ENCODE measurements around the gene CDC27. TPM values are rescaled to one million over a fixed set of nuclear protein-coding genes. Genes with fewer than 3 reads are reported as not detected.
"Not testable (repeated sequence)": the region's sequence is repeated elsewhere in the genome, so short reads cannot be mapped to it uniquely, and the experiment has no call there.

CDC27 gene
- total RNA-seq, 1 donor from 2014 or later: 125 TPM

- H3K9me3 Mint-ChIP-seq: no peaks in the 10 kb centered on the region
- no peak for DNase-seq (ENCODE audit: low read depth, low spot score)
- peaks cover 9% of the 10 kb centered on the region for H3K36me3 Mint-ChIP-seq (ENCODE audit: low read depth)
- TF ChIP-seq, protein P1, sequence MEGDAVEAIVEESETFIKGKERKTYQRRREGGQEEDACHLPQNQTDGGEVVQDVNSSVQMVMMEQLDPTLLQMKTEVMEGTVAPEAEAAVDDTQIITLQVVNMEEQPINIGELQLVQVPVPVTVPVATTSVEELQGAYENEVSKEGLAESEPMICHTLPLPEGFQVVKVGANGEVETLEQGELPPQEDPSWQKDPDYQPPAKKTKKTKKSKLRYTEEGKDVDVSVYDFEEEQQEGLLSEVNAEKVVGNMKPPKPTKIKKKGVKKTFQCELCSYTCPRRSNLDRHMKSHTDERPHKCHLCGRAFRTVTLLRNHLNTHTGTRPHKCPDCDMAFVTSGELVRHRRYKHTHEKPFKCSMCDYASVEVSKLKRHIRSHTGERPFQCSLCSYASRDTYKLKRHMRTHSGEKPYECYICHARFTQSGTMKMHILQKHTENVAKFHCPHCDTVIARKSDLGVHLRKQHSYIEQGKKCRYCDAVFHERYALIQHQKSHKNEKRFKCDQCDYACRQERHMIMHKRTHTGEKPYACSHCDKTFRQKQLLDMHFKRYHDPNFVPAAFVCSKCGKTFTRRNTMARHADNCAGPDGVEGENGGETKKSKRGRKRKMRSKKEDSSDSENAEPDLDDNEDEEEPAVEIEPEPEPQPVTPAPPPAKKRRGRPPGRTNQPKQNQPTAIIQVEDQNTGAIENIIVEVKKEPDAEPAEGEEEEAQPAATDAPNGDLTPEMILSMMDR (conservative IDR thresholded peaks at IDR 0.05): no peak
- no peak overlapping the region for H3K4me3 Mint-ChIP-seq
- no peaks in the 10 kb centered on the region for H3K4me1 Mint-ChIP-seq
- no peak overlapping the region for H3K27ac Mint-ChIP-seq (ENCODE audit: unreplicated experiment)
- H3K27me3 Mint-ChIP-seq (ENCODE audit: low read depth): no peaks in the 10 kb centered on the region
These were observed 29.8 kb downstream of the CDC27 start for GRCh38 chr17:47159315-47159714.

GRCh38 chr17:47145351-47145750, 43.7 kb downstream of the CDC27 start:
- Mint-ChIP-seq H3K9me3 (no peaks in the 10 kb centered on the region), H3K4me3 (no peak overlapping the region), H3K27me3 (ENCODE audit: low read depth) (no peaks in the 10 kb centered on the region), H3K4me1 (no peaks in the 10 kb centered on the region), H3K27ac (ENCODE audit: unreplicated experiment) (no peak overlapping the region), H3K36me3 (ENCODE audit: low read depth) (peaks cover 28% of the 10 kb centered on the region)
- TF ChIP-seq, protein P1 (conservative IDR thresholded peaks at IDR 0.05): no peak
- DNase-seq (ENCODE audit: low read depth, low spot score): no peak

DNA sequence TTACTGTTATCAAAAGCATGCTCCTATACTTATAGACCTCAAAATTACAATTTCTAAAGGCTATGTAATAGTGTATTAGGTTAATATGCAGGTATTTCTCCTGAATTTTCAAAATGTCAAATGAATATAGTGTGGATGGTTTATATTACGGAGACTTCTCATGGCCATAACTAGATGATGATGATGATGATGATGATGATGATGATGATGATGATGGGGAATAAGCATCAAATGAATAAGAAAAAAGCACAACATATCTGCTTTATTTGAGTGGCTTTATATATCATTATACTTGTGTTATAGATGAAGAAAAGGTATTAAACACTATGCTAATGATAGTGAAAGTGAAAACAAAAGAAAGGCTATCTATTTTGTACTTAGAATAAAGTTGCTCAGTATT, 53.9 kb downstream of the CDC27 start:
- Mint-ChIP-seq H3K9me3 (no peaks in the 10 kb centered on the region), H3K4me1 (no peaks in the 10 kb centered on the region), H3K36me3 (ENCODE audit: low read depth) (peaks cover 29% of the 10 kb centered on the region), H3K27ac (ENCODE audit: unreplicated experiment) (no peak overlapping the region), H3K4me3 (no peak overlapping the region), H3K27me3 (ENCODE audit: low read depth) (no peaks in the 10 kb centered on the region)
- no peak for DNase-seq (ENCODE audit: low read depth, low spot score)
- TF ChIP-seq, protein P1 (conservative IDR thresholded peaks at IDR 0.05): no peak

DNA sequence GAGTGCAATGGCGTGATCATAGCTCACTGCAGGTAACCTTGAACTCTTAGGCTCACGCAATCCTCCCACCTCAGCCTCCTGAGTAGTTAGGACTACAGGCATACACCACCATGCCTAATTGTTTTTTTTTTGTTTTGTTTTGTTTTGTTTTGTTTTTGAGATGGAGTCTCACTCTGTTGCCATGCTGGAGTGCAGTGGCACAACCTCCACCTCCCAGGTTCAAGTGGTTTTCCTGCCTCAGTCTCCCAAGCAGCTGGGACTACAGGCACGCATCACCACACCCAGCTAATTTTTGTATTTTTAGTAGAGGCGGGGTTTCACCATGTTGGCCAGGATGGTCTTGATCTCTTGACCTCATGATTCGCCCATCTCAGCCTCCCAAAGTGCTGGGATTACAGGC, 54.7 kb downstream of the CDC27 start:
- DNase-seq (ENCODE audit: low read depth, low spot score): not testable (repeated sequence)

GRCh38 chr17:47131761-47132160, 57.3 kb downstream of the CDC27 start:
- Mint-ChIP-seq H3K4me1 (no peaks in the 10 kb centered on the region), H3K27me3 (ENCODE audit: low read depth) (no peaks in the 10 kb centered on the region), H3K4me3 (no peak overlapping the region), H3K36me3 (ENCODE audit: low read depth) (peaks cover 16% of the 10 kb centered on the region), H3K27ac (ENCODE audit: unreplicated experiment) (no peak overlapping the region), H3K9me3 (no peaks in the 10 kb centered on the region)
- no peak for DNase-seq (ENCODE audit: low read depth, low spot score)
- TF ChIP-seq, protein P1 (conservative IDR thresholded peaks at IDR 0.05): no peak

More for the DNA sequence above, 54.7 kb downstream of the CDC27 start:
- not testable (repeated sequence) for H3K4me3 Mint-ChIP-seq; H3K27ac Mint-ChIP-seq (ENCODE audit: unreplicated experiment); H3K27me3 Mint-ChIP-seq (ENCODE audit: low read depth); H3K9me3 Mint-ChIP-seq; H3K4me1 Mint-ChIP-seq
- peaks cover 26% of the 10 kb centered on the region for H3K36me3 Mint-ChIP-seq (ENCODE audit: low read depth)

GRCh38 chr17:47126835-47127234, 62.3 kb downstream of the CDC27 start:
- not testable (repeated sequence) for H3K27ac Mint-ChIP-seq (ENCODE audit: unreplicated experiment); H3K4me1 Mint-ChIP-seq; DNase-seq (ENCODE audit: low read depth, low spot score); H3K9me3 Mint-ChIP-seq; H3K27me3 Mint-ChIP-seq (ENCODE audit: low read depth); H3K4me3 Mint-ChIP-seq
- peaks cover 20% of the 10 kb centered on the region for H3K36me3 Mint-ChIP-seq (ENCODE audit: low read depth)

DNA sequence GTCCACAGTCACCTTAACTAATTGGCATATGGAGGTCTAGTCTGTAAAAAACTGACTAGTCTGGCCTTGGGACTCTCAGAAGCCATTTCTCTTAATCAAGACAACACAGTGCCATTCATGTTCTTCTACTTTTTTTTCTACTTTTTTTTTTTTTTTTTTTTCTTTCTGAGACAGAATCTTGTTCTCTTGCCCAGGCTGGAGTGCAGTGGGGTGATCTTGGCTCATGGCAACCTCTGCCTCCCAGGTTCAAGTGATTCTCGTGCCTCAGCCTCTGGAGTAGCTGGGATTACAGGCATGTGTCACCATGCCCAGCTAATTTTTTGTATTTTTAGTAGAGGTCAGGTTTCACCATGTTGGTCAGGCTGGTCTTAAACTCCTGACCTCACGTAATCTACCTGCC, 65.8 kb downstream of the CDC27 start:
- DNase-seq (ENCODE audit: low read depth, low spot score); H3K27me3 Mint-ChIP-seq (ENCODE audit: low read depth); H3K4me1 Mint-ChIP-seq; H3K4me3 Mint-ChIP-seq; H3K9me3 Mint-ChIP-seq: not testable (repeated sequence)
- peaks cover 24% of the 10 kb centered on the region for H3K36me3 Mint-ChIP-seq (ENCODE audit: low read depth)
- H3K27ac Mint-ChIP-seq (ENCODE audit: unreplicated experiment): peak overlapping the region; percentile 50

All from neural crest cell (in vitro differentiated cells).